NCI-H2029 (cell line): ENCODE measurements around the gene XKRX.

Experiments used
- DNase-seq: peaks from one replicate; lab custom pipeline; 2025; lab: John Stamatoyannopoulos, UW

The XKRX gene

GRCh38 chrX:100895365-100896075 lies 33.2 kb downstream of the XKRX start:
- DNase-seq = no peak

DNA sequence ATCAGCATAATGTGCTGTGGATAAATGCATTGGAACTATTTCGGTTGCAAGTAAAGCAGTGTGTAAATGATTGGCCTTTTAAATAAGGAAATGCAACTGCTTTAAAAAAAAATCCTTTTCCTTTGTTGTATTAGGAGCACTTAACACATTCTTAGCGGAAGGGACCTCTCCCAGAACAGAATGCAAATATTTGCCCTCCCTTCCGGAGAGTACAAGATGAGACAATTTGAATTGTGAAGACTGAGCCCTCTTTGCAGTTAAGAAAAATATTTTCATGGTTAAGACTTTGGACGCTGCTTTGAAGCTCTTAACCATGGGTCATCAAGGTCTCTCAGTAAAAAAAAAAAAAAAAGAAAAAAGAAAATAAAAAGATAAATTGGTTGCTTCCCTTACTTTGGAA lies 45.1 kb downstream of the XKRX start:
- peak; percentile 4 for DNase-seq

- DNase-seq = no peak
These were observed 48.3 kb downstream of the XKRX start for GRCh38 chrX:100880368-100880767.

GRCh38 chrX:100874325-100874724 lies 54.4 kb downstream of the XKRX start, which contains the start of gene NOX1:
TSS of gene NOX1 (minus strand) at chrX:100874359. CDS start at chrX:100874139, 220 bp downstream.
- no peak for DNase-seq

DNA sequence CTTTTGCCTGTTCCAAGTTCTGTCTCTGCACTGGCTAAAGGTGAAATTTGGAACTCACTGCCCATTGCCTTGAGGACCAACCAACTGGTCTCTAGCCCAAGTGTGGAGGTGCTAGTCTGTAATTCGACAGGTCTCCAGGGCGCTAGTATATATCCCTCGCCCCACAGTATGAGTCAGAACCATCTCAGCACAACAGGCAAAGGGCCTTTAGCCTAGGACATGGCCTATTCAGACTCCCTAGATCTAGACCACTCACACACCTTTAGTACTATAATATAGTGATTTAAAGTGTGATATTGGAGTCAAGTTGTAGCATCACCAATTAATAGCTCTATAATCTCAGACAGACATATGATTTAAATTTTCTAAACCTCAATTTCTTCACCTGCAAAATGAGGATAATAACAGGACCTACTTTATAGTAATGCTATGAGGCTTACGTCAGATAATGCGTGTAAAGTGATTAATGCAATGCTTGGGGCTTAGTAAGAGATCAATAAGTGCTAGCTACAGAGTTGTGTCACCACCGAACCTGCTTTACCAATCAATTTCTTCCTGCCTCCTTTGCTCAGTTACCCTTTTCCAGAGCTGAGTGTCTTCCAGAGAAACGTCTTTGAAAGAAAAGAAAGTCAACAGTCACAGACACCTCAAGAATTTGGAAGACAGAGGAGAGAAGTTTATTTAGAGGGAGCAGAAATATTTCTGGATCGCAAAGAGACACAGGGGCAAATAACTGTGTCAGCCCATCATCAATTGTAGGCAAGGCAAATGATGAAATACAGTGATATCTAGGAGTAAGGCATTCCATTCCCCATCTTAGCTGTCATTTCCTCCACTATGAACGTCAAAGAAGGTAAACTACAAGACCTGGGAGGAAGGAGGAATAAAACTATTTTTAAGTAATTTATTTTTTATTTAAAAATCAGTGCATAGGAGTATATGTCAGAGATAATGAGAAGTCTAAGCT lies 56.8 kb downstream of the XKRX start:
- no peak for DNase-seq

DNA sequence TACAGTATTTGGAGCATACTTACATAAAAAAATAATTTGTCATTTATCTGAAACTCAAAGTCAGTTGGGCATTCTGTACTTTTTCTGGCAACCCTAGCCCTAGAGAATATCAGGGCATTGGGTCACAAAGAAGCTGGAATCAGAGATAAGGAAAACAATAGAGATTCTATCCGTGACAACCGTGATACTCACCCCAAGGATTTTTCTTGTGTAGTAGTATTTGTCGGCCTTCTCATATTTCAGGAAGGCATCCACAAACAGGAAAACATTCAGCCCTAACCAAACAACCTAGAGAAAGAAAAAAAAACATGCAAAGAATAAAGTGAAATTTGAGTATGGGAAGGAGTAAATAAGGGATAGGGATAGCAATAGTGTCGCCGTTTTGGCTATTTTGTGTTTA lies 58.2 kb downstream of the XKRX start:
- no peak for DNase-seq

DNA sequence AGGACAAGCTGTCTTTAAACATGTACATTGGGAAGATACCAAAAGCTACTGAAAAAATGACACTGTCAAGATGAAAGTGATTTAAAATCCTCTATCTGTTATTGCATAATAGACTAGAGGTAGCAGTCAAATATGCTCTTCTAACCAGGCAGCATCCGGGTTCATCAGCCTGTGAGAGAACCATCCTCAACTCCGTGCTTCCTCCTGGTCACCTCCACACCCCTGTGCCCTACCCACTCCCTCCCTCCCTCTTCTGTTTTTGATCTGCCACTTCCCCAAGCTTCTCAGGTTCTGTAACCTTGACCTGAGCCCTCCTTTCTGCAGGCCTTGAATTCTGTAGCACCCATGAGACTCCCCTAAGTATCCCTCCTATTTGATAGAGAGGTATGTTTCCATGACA lies 60.4 kb downstream of the XKRX start:
- DNase-seq = no peak

GRCh38 chrX:100864657-100865391 lies 63.9 kb downstream of the XKRX start:
- DNase-seq = no peak
